Aorta (tissue), 5 donors: ENCODE results near the gene ZNF44. TPM values are rescaled to one million over a fixed set of nuclear protein-coding genes. Genes with fewer than 3 reads are reported as not detected.
A peak's percentile ranks its signal among the peaks of the same experiment; 100 is the strongest.

Source experiments
- ATAC-seq: fragments of 200-7000 bp; cut with Tn5 transposase; one replicate; pipeline ENCODE4 v1.9.1; 2022; ENCODE audit warnings: moderate library complexity; ENCODE audit not compliant: low FRiP score
- DNase-seq, 2 donors: peaks; one replicate each; pipeline ENCODE4 v3.0.0-alpha.2; 2020
- H3K27ac ChIP-seq, 2 donors: one replicate each; pipeline ENCODE4 v1.5.1; 2013; ENCODE audit warnings: low read length in 2 of 2, mild to moderate bottlenecking in 2 of 2, moderate library complexity in 2 of 2, control low read depth in 1 of 2, inconsistent platforms in 1 of 2, low read depth in 1 of 2
- H3K27me3 ChIP-seq, 2 donors: one replicate each; pipeline ENCODE4 v1.6.1; 2013; ENCODE audit warnings: control low read depth in 1 of 2, low read length in 1 of 2, mild to moderate bottlenecking in 1 of 2, moderate library complexity in 1 of 2; ENCODE audit not compliant: insufficient read depth in 2 of 2, control insufficient read depth in 1 of 2
- H3K36me3 ChIP-seq, 2 donors: one replicate each; pipeline ENCODE4 v1.6.1; 2013; ENCODE audit warnings: control low read depth in 1 of 2, low read length in 1 of 2, mild to moderate bottlenecking in 1 of 2; ENCODE audit not compliant: insufficient read depth in 2 of 2, control insufficient read depth in 1 of 2
- H3K4me1 ChIP-seq, 2 donors: one replicate each; pipeline ENCODE4 v1.6.1; 2013; ENCODE audit warnings: low read length in 2 of 2, control low read depth in 1 of 2, mild to moderate bottlenecking in 1 of 2, moderate library complexity in 1 of 2; ENCODE audit not compliant: insufficient read depth in 2 of 2, control insufficient read depth in 1 of 2
- H3K4me3 ChIP-seq, 2 donors: one replicate each; pipeline ENCODE4 v1.5.1; 2013; ENCODE audit warnings: low read length in 2 of 2, control low read depth in 1 of 2, mild to moderate bottlenecking in 1 of 2
- H3K9me3 ChIP-seq: one replicate; pipeline ENCODE4 v1.6.1; 2013; ENCODE audit warnings: mild to moderate bottlenecking, low read length; ENCODE audit not compliant: control insufficient read depth
- WGBS, 2 donors: extraction: QIAGEN DNeasy Blood & Tissue Kit; methylation state at CpG; one replicate each; pipeline ENCODE4 v1.1.7; 2013; 5-methylcytosine and 5-hydroxymethylcytosine counted together
- intact Hi-C, 2 donors: fragments of 100-400 bp; cut with DNase I; formaldehyde crosslinking; loops; one replicate each; pipeline versions ENCODE4 v1.14.2 to v1.15.0; 2022
- long read RNA-seq, 2 donors: library from polyadenylated mRNA; unstranded; transcript quantifications; one replicate each; pipeline ENCODE4 v2.0.0, GENCODE V29; 2020 to 2021
- polyA plus RNA-seq, 2 donors: library from polyadenylated mRNA; stranded (reverse); fragments of 200-250 nt; gene quantifications; one replicate each; pipeline ENCODE4 v1.2.3, GENCODE V29; 2013
- total RNA-seq, 2 donors: library from RNA; stranded (reverse); fragmentation: NEBNext Ultra II Directional; extraction: Animal tissue kit (Norgen Biotek cat#: 25700); gene quantifications; one replicate each; pipeline ENCODE4 v1.2.1, GENCODE V29; 2021
- donor health status: healthy with polysubstance abuse.
- donor health status: Bipolar disorder and iron deficiency.
- donor health status: DM: no; HTN: no; CAD: no.
- donor health status: DM: no; HTN: no; CAD: no.
- donor health status: DM: yes; HTN: yes; CAD: no.

The ZNF44 gene
- total RNA-seq = 10 to 100 TPM; 13.9 to 19.9 TPM
- polyA plus RNA-seq = 1 to 10 TPM; 5.4 to 9.7 TPM
- long read RNA-seq, donor 1, transcript ZNF44-202 (4 exons, 2,119 nt) = major isoform, 7 of 24 reads
- long read RNA-seq, donor 1, partial matches to known transcripts = 2 of 24 reads
- long read RNA-seq, donor 1, other reads (novel, unspliced or antisense) = 15 of 24 reads
- long read RNA-seq, donor 2, partial matches to known transcripts = 3 of 14 reads
- long read RNA-seq, donor 2, other reads (novel, unspliced or antisense) = 8 of 14 reads

DNA sequence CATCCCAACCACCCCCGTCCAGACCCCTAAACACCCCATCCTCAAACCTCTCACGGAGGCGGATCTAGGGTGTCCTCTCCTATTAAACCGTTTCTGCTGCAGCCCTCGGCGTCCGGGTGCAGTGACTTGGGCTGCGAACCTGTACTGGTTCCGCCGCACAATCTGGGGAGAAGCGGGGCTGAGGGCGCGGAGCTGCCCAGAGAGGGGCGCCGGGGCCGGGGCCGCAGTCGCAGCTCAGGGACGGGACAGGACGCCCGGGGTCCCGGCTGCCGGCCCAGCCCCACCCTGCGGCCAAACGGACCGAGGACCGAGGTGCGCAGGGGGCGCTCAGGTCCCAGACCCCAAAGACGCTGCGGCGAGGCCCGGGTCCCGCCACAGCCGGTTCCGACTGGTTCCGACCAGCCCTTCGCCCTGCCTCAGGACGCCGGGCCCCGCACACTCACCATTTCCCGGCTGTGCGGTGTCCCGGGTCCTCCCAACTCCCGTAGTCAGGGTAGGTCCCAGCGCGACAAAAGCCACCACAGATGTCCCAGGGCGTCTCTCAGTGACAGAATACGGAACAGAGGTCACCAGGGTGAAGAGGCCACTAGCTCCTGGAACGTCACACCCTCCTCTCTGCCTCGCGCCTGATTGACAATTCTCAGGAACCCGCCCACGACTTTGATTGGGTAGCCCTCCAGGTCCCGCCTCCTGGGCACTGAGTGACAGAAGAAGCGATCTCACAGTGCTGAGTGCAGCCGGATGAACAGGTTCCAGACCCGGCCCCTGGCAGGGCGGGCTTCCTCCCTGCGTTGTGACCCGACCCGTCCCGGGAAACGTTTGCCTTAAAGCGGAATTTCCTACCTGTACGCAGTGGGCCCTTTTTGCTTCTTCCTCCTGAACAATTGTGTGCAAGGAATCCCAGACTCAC lies at the start of gene ZNF44:
Gene ZNF44 (minus strand): TSS at position 635 of the 910 bp plus-strand sequence. CDS start 189 bp downstream, at position 446.
- ATAC-seq = peak; percentile 98
- Histone ChIP-seq H3K27ac (peak within 1 kb of the TSS in 1 of 2 donors; percentile 81), H3K4me3 (peak within 1 kb of the TSS; percentile 67 to 79), H3K4me1 (no peaks in the 10 kb centered on the region), H3K36me3 (no peaks in the 10 kb centered on the region), H3K27me3 (no peaks in the 10 kb centered on the region), H3K9me3 (no peaks in the 10 kb centered on the region)
- peak; percentile 98 for DNase-seq
- intact Hi-C loops = loop anchor here (2.0 to 5.0 kb wide), 3 partner anchors 38 to 70 kb away; partner anchors contain the start of genes ZNF563 (in 2 of the 2) and ZNF442 (in 1 of the 2)
- WGBS, 2 donors = 0% methylated on average over 66 of the region's 66 CpGs

DNA sequence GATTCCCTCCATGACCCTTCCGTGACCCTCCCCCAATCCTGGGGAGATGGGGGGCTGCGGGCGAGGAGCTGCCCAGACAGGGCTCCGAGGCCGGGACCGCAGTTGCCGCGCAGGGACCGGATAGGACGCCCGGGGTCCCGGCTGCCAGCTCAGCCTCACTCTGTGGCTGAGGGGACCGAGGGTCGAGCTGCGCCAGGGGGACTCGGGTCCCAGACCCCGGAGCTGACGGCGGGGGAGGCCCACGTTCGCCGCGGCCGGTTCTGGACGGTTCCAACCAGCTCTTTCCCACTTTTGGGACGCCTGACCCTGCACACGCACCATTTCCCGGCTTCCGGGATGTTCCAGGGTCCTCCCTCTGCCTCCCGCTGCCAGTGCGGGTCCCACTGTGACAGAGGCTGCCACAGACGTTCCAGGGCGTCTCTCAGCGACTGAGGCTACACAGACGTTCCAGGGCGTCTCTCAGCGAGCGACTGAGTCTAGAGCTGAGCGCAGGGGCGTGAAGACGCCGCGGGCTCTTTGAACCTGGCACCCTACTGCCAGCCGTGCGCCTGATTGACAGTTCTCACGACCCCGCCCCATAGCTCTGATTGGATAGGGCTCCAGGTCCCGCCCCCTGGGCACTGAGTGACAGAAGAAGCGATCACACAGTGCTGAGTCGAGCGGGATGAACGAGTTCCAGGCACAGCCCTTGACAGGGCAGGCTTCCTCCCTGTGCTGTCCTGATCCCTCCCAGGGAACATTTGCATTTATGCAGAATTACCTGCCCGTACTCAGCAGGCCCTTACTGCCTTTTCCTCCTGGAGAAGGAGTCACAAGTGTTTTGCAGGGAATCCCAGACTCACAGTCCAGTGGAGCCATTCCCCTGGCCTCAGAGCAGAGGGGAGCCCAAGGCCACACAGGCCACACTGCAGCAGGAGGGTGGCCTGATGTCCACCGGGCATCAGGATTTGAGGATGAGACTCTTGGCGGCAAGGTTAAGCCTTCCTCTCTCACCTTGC lies 38.8 kb upstream of the ZNF44 start, which contains the start of gene ZNF563:
Gene ZNF563 (minus strand): TSS at position 472 of the 998 bp plus-strand sequence. CDS start 151 bp downstream, at position 321.
- Histone ChIP-seq H3K27me3 (no peaks in the 10 kb centered on the region), H3K4me1 (no peaks in the 10 kb centered on the region), H3K36me3 (no peaks in the 10 kb centered on the region), H3K27ac (peak within 1 kb of the TSS; percentile 25 to 93), H3K9me3 (no peaks in the 10 kb centered on the region), H3K4me3 (peak within 1 kb of the TSS; percentile 59 to 81)
- peak; percentile 100 for ATAC-seq
- 1% methylated on average over 55 of the region's 55 CpGs for WGBS, 2 donors
- peak; percentile 98 for DNase-seq
- intact Hi-C loops = loop anchor here (1.0 to 5.0 kb wide), 4 partner anchors 32 to 41 kb away; partner anchors contain the start of genes ZNF44 (in 2 of the 2) and ZNF442 (in 2 of the 2)

DNA sequence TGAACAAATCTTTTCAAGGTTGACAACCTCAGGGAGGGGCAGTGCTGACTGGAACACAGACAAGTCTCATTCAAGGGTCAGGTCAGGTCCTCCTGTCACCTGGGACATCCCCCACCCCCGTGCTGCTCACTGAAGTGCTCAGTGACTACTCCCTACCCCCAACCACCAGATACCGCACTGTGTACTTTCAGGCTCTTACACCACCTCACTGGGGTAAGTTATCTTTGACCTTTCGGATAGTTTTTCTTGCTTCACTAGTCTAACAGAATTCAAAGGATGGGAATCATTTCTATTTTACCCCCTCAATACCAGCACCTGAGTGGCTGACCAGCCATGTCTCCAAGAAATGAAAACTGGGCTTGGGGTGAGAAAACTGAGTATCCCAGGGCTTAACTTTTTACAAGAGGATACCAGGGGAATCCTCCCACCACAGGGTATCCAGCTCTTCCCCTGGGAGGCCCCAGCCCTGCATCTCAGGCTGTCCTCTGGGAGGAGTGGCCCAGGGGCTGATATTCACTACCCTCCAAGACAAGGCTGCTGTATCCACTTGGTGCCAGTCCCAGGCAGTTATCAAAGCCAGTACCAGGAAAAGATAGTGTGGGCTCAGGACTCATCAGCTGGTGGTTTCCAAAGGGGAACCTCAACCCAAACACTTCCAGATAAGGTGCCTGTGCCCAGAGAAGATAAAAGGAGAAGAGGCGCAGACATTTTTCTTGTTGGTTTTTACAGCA lies 36.7 kb upstream of the ZNF44 start:
- WGBS, 2 donors = 85 to 87% methylated on average over 4 of the region's 4 CpGs
- ATAC-seq = no peak
- intact Hi-C loops = loop anchor here (5.0 kb wide), 2 partner anchors 36 to 39 kb away; partner anchors contain the start of genes ZNF44 (in 1 of the 2) and ZNF442 (in 1 of the 2)
- no peak for DNase-seq
- Histone ChIP-seq H3K27me3 (no peaks in the 10 kb centered on the region), H3K27ac (no peak overlapping the region), H3K9me3 (no peaks in the 10 kb centered on the region), H3K36me3 (no peaks in the 10 kb centered on the region), H3K4me3 (no peak overlapping the region), H3K4me1 (no peaks in the 10 kb centered on the region)

DNA sequence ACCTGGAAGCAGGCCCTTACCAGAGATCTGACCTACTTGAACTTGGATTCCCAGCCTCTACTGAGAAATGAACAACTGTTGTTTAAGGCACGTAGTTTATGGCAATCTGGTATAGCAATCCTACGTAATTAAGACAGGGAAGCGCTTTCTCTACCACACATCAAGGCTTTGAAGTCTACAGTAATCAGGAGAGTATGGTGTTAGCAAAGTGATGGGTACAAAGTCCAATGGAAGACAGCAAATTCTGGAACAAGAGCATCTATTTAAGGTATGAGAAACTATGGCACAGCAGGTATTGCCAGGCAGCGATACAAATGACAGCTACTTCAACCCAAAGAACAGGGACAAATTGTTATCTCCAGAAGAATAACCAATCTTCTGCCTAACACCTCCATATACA lies 35.7 kb upstream of the ZNF44 start:
- DNase-seq (no peak), ATAC-seq (no peak)
- Histone ChIP-seq H3K27me3 (no peaks in the 10 kb centered on the region), H3K36me3 (no peaks in the 10 kb centered on the region), H3K9me3 (no peaks in the 10 kb centered on the region), H3K4me1 (no peaks in the 10 kb centered on the region), H3K27ac (no peak overlapping the region), H3K4me3 (no peak overlapping the region)
- intact Hi-C loops = loop anchor here (5.0 kb wide), 2 partner anchors 37 to 38 kb away; partner anchors contain the start of genes ZNF44 (in 1 of the 2) and ZNF442 (in 1 of the 2)
- 97 to 98% methylated on average over 4 of the region's 4 CpGs for WGBS, 2 donors

DNA sequence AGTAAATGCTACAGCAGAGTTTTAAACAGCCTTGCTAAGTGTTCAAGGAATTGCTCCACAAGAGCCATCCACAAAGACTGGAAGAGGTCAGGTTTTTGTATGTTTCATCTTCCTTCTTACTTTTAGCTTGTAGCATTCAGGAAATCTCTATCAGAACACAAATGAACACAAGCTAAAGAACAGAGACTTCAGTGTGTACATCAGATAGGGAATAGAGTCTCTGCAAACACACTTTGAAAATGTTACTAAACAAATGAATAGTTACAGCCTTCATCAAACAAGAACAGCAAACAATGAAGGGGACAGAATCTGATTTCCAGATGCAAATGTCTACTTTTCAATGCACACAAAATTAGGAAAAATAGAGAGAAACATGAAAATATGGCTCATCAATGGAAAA lies 31.0 kb upstream of the ZNF44 start:
- Histone ChIP-seq H3K4me3 (no peak overlapping the region), H3K4me1 (peaks cover 0 to 2% of the 10 kb centered on the region in 2 donors), H3K27me3 (no peaks in the 10 kb centered on the region), H3K9me3 (no peaks in the 10 kb centered on the region), H3K36me3 (peaks cover 0 to 5% of the 10 kb centered on the region in 2 donors), H3K27ac (no peak overlapping the region)
- no peak for ATAC-seq
- no peak for DNase-seq
- intact Hi-C loops = no loop called here

DNA sequence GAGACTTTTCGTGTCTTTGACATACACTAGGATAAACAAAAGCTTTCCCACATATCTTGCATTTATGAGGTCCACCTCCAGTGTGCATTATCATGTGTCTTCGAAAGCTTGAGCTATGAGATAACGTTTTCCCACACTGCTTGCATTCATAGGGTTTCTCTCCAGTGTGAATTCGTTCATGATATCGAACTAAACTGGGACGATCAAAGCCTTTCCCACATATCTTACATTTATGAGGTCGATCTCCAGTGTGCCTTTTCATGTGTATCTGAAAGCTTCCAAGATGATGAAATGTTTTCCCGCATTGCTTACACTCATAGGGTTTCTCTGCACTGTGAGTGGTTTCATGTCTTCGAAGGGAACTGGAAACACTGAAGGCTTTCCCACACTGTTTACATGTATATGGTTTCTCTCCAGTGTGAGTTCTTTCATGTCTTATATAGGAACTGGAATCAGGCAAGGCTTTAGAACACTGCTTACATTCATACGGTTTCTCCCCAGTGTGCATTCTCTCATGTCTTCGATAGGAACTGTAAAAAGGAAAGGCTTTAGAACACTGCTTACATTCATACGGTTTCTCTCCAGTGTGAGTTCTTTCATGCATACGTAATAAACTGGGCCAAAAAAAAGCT lies 24.2 kb upstream of the ZNF44 start:
- no peak overlapping the region for H3K4me3 ChIP-seq
- no peaks in the 10 kb centered on the region for H3K27me3 ChIP-seq
- no peak overlapping the region for H3K27ac ChIP-seq
- intact Hi-C loops = no loop called here
- H3K9me3 ChIP-seq = peaks cover 4% of the 10 kb centered on the region
- H3K4me1 ChIP-seq = no peaks in the 10 kb centered on the region
- ATAC-seq (no peak), DNase-seq (no peak)
- 95% methylated on average over 13 of the region's 13 CpGs for WGBS, 2 donors
- peaks cover 6 to 10% of the 10 kb centered on the region in 2 donors for H3K36me3 ChIP-seq

DNA sequence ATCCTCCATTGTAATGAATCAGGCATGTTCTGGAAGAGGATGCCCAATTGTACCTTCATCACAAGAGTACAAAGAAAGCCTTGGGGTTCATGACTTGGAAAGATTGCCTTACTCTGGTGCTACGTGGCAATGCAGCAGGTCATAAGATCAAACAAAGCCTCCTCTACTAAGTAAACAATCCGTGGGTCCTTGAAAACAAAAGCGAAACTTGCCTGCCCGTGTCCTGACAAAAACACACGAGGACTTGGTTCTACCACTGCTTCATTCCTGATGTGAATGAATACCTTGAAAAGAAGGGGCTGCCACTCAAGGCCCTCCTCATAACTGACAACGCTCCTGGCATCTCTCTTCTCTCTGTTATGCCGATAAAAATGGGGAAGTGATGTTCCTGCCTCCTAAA lies 19.9 kb upstream of the ZNF44 start:
- H3K36me3 ChIP-seq = peaks cover 4 to 6% of the 10 kb centered on the region in 2 donors
- DNase-seq = no peak
- H3K27ac ChIP-seq = no peak overlapping the region
- no peaks in the 10 kb centered on the region for H3K4me1 ChIP-seq
- no peaks in the 10 kb centered on the region for H3K27me3 ChIP-seq
- 79 to 85% methylated on average over 7 of the region's 7 CpGs for WGBS, 2 donors
- H3K9me3 ChIP-seq = peaks cover 4% of the 10 kb centered on the region
- no peak overlapping the region for H3K4me3 ChIP-seq
- intact Hi-C loops = no loop called here
- ATAC-seq = no peak
